Measurements from ENCODE around the gene ARL15.
A peak's percentile ranks its signal among the peaks of the same experiment; 100 is the strongest.

Gene ARL15

DNA sequence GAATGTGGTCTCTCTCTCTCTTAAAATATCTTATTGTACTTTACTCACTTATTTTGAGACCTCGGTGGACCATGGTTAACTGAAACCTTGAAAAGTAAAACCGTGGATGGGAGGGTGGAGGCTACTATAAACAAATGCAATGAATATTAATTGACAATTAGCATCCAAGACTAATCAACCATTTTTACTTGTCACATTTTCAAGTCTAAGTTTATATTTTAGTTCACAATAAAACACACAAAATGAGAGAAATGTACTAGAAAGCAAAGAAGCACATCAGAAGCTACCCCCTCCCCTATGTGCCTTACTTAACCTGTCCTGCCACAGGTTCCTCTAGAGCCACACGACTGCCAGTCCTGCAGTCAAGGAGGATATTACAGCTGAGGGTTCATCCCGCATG, 4.6 kb downstream of the ARL15 start:
- TF ChIP-seq CTCF (IDR thresholded peaks at IDR 0.05; ENCODE audit: low read depth, low read length) (no peak), MYC (IDR thresholded peaks at IDR 0.05; ENCODE audit: low read depth, low read length) (no peak), POLR2A (IDR thresholded peaks at IDR 0.05; ENCODE audit: extremely low read depth, insufficient read length) (no peak)
- no peak overlapping the region for H3K4me3 ChIP-seq (ENCODE audit: low read depth, low read length)
- DNase-seq (ENCODE audit: low read depth) = no peak

- H3K4me3 ChIP-seq (ENCODE audit: low read depth, low read length) = no peak overlapping the region
- no peak for TF ChIP-seq POLR2A (IDR thresholded peaks at IDR 0.05; ENCODE audit: extremely low read depth, insufficient read length)
- TF ChIP-seq CTCF (IDR thresholded peaks at IDR 0.05; ENCODE audit: low read depth, low read length) = no peak
- TF ChIP-seq, protein P1, sequence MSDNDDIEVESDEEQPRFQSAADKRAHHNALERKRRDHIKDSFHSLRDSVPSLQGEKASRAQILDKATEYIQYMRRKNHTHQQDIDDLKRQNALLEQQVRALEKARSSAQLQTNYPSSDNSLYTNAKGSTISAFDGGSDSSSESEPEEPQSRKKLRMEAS (IDR thresholded peaks at IDR 0.05; ENCODE audit: low read depth, low read length) = no peak
- no peak for TF ChIP-seq MYC (IDR thresholded peaks at IDR 0.05; ENCODE audit: low read depth, low read length)
- DNase-seq (ENCODE audit: low read depth) = peak; percentile 35
Measured at GRCh38 chr5:54304040-54304439, 6.3 kb downstream of the ARL15 start.

DNA sequence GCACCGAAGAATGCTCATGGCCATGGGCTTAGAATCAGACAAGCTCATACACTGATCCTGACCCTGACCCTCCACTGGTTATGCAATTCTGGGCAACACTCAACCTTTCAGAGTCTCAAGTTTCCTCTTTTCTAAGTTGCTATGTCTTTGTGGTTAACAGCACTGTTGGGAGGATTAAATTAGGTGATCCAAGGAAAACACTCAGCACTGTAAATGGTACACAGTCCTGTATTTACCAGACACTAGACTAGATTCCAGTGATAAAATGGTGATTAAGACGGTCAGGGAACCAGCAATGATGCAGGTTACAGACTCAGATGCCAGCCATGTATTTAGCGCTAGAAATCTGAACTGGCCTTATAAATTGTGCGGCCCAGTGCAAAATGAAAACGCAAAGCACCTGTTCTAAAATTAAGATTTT, 8.1 kb downstream of the ARL15 start:
- TF ChIP-seq CTCF (IDR thresholded peaks at IDR 0.05; ENCODE audit: low read depth, low read length) (no peak), MYC (IDR thresholded peaks at IDR 0.05; ENCODE audit: low read depth, low read length) (no peak), POLR2A (IDR thresholded peaks at IDR 0.05; ENCODE audit: extremely low read depth, insufficient read length) (no peak)
- TF ChIP-seq, protein P1 (IDR thresholded peaks at IDR 0.05; ENCODE audit: low read depth, low read length) = no peak
- peak; percentile 83 for DNase-seq (ENCODE audit: low read depth)
- no peak overlapping the region for H3K4me3 ChIP-seq (ENCODE audit: low read depth, low read length)

DNA sequence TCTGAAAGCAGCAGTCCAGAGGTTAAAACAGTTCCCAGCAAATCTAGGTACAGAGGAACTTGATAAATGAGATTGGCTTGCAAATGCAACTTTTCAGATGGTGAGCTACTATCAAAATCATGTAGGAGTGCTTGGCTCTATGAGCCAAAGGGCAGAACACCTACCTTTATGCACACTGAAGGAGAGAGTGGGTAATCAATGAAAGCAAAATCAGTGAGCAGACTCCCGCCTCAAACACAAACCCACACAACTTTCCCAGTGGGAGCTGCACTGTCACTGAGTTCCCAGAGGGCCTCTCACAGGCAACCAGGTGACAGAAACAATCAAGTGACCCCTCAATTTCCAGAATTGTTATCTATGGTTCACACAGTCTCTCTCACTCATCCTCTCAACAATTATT, 8.5 kb downstream of the ARL15 start:
- TF ChIP-seq, protein P1 (IDR thresholded peaks at IDR 0.05; ENCODE audit: low read depth, low read length) = no peak
- TF ChIP-seq MYC (IDR thresholded peaks at IDR 0.05; ENCODE audit: low read depth, low read length) = no peak
- no peak for TF ChIP-seq CTCF (IDR thresholded peaks at IDR 0.05; ENCODE audit: low read depth, low read length)
- no peak for TF ChIP-seq POLR2A (IDR thresholded peaks at IDR 0.05; ENCODE audit: extremely low read depth, insufficient read length)
- no peak for DNase-seq (ENCODE audit: low read depth)
- H3K4me3 ChIP-seq (ENCODE audit: low read depth, low read length) = no peak overlapping the region

DNA sequence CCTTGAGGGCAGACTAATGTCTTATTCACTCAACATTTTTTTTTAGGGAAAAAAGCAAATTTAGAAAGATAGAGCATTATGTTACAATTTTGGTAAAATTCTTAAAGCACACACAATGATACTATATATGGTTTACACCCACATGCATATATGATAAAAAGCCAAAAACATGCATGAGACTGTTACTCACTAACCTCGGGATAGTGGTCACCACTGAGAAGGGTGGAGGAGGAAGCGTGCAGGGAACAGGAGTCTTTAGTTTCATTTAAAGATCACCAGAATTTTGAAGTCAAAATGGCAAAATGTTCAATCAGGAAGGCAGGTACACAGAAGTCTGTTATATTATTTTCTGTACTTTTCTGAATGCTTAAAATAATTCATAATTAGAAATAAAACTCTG, 9.2 kb downstream of the ARL15 start:
- DNase-seq (ENCODE audit: low read depth) = peak; percentile 20
- no peak for TF ChIP-seq MYC (IDR thresholded peaks at IDR 0.05; ENCODE audit: low read depth, low read length)
- no peak for TF ChIP-seq CTCF (IDR thresholded peaks at IDR 0.05; ENCODE audit: low read depth, low read length)
- no peak for TF ChIP-seq POLR2A (IDR thresholded peaks at IDR 0.05; ENCODE audit: extremely low read depth, insufficient read length)
- TF ChIP-seq, protein P1 (IDR thresholded peaks at IDR 0.05; ENCODE audit: low read depth, low read length) = no peak
- H3K4me3 ChIP-seq (ENCODE audit: low read depth, low read length) = no peak overlapping the region

- TF ChIP-seq, protein P1 (IDR thresholded peaks at IDR 0.05; ENCODE audit: low read depth, low read length) = no peak
- no peak for TF ChIP-seq POLR2A (IDR thresholded peaks at IDR 0.05; ENCODE audit: extremely low read depth, insufficient read length)
- TF ChIP-seq CTCF (IDR thresholded peaks at IDR 0.05; ENCODE audit: low read depth, low read length) = no peak
- TF ChIP-seq MYC (IDR thresholded peaks at IDR 0.05; ENCODE audit: low read depth, low read length) = no peak
- no peak for DNase-seq (ENCODE audit: low read depth)
- H3K4me3 ChIP-seq (ENCODE audit: low read depth, low read length) = no peak overlapping the region
Measured at GRCh38 chr5:54298947-54299346, 11.4 kb downstream of the ARL15 start.
